Measurements from ENCODE around the gene VBP1.
A peak's percentile ranks its signal among the peaks of the same experiment; 100 is the strongest.
"Not testable (repeated sequence)": the region's sequence is repeated elsewhere in the genome, so short reads cannot be mapped to it uniquely, and the experiment has no call there.

Gene VBP1, protein sequence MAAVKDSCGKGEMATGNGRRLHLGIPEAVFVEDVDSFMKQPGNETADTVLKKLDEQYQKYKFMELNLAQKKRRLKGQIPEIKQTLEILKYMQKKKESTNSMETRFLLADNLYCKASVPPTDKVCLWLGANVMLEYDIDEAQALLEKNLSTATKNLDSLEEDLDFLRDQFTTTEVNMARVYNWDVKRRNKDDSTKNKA

GRCh38 chrX:155216179-155216939, at the start of gene VBP1:
Gene VBP1 (plus strand): TSS chrX:155216460. CDS start chrX:155216483, 23 bp downstream.
- peak; percentile 97 for DNase-seq (ENCODE audit: low spot score)

DNA sequence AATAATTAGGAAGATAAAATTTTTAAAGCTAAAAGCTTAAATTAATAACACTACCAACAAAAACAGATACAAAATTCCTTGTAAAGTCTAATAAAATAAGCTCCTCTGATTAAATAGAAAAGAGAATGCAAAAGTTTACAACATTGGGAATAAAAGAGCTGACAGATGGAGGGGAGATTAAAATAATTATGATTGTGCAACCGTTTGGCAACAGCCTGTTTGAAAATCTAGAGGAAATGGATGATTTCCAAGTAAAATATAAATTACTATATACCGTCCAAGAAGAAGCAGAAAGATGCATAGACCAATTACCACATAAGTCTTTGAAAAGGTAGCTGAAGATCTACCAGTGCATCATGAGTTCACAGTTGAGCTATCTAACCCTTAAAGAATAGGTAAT, 46.4 kb upstream of the VBP1 start:
- DNase-seq (ENCODE audit: low spot score), result no peak

DNA sequence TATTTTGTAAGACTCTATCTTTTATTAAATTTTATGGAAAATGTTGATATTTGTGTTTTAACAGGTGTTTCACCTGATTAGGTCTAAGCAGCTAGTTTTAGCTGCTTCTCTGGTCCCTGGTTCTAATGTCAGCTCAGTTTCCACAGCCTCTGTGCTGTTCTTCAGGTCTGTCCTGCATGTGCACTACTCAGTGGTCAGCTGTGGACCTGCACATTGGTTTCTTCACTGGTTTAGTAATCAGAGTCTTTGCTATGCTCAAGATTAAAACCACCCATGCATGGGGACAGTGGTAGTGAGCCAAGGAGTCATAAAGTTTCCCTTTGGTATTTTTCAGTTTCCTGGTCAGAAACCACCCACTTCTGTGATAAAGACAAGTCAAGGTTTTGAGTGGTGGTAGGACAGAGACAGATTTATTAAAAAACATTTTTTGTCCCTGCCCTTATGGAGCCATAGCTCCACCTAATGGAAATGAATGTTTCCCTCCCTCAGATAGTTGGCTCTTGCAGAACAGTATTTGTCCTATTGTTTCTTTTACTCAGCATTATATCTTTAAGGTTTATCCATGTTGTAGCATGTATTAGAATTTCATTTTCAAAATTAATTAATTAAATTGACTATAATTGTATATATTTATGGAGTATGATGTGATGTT, 36.8 kb upstream of the VBP1 start:
- no peak for DNase-seq (ENCODE audit: low spot score)

DNA sequence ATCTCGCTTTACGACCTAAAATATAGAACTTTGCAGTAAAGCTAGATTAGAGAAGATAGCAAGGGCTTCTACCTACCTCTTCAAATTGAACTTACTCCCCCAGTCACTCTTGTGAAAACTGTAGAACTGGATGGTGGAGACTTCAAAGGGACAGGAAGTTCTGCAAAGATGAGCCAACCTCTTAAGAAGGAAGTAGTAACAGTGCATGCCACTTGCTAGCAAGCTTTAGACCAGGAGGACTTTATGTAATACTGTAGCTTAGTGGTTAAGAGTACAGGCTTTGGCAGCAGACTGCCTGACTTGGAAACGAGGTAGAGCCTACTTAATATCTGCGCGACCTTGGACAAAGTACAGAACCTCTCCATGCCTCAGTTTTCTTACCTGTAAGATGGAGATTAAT, 27.5 kb upstream of the VBP1 start:
- peak; percentile 0 for DNase-seq (ENCODE audit: low spot score)

GRCh38 chrX:155211208-155211607, 5.1 kb upstream of the VBP1 start:
- DNase-seq (ENCODE audit: low spot score), result no peak

DNA sequence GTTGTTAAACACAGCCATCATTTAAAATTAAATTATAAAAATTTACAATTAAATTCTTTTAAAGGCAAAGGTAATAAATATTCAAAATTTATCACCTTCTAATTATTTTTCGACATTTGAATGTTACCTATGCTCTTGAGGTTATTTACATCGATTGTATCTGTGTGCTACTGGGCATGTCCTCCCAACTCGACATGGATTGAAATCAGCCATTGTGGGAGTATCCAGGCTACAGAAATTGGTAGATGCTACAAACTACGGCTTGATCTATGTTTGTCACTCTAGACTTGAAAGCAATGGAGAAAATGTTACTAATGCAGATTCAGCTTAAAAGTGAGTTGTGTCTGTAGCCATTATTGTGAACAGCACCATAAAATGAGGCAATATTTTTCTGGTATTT, 2.5 kb upstream of the VBP1 start:
- DNase-seq (ENCODE audit: low spot score), result no peak

DNA sequence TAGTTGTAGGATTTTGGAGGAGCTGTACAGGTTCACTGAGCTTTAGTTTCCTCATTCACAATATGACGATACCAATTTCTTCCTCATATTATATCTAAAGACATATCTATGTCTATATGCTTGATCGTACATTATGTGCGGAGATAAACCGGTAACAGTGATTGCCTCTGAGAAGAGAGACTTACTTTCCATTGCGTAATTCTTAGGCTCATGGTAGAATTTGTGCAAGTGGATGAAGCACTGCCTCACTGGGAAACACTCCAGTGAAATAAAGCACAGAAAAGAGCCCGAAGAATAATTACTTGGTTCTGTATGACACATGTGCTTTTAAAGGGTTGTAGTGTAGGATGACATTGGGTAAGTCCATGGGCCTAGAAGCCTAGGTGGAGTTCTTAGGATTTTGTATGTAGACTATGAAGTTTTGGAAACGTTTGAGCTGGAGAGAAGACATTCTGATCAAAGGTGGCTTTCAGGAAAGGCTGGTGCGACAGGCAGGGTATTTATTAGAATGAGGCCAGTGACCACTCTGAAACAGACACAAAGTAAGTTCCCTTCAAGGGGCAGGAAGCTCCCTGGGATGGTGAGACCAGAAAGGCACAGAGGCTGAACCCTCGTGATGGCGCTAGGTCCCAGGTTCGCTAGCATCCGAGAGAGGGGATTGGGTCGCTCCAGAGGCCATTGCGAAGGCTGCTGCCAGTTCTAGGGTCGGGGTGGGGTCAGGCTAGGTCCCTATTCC, 649 bp upstream of the VBP1 start:
- peak; percentile 0 for DNase-seq (ENCODE audit: low spot score)

DNA sequence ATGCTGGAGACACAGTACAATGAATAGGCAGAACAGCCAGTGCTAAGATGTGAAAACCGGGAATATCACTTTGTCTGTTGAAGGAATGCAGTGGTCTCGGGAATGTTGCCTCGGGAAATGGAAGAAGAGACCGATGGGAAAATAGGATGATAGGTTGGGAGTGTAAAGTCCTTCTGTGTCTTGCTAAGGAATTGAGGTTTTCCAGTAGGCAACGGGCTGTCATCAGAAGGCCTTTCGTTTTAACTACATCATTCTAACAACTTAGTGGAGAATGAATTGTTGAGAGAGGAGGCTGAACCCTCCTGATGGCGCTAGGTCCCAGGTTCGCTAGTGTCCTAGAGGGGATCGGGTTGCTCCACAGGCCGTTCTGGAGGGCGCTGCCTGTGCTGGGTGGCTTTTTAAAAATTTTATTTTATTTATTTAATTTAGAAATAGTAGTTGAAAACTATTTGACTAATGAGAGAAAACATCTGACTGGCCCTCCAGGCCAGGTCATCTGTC, 730 bp downstream of the VBP1 start:
- peak; percentile 25 for DNase-seq (ENCODE audit: low spot score)

DNA sequence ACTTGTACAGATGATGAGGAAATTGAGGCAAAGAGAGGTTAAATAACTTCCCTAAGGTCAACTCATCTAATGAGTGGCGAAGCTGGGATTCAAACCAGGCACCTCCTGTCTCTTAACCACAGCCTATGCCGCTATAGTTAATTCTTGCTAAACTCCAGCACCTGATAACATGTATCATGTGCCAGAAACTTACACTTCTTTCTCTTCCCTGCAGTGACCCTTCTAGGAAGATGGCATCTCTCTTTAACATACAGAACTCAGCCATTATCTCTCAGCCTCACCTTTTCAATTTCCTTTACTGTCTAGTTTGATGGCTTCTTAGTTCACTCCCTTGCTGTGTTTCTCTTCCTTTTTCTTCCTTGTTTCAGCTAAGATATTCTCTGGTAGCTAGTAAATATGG, 2.5 kb downstream of the VBP1 start:
- no peak for DNase-seq (ENCODE audit: low spot score)

DNA sequence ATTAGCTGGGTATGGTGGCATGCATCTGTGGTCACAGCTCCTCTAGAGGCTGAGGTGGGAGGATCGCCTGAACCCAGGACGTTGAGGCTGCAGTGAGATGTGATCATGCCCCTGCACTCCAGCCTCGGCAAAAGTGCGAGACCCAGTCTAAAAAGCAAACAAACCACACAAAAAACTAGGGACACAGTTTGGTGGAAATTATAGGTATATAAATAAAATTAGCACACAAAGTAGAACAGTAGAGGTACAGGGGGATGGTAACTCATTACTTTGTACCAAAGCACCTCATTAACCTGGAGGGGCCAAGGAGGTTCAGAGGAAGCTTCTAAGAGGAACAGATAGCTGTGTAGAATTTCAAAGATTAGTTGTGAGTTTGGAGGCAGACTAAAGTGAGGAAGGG, 5.1 kb downstream of the VBP1 start:
- no peak for DNase-seq (ENCODE audit: low spot score)

DNA sequence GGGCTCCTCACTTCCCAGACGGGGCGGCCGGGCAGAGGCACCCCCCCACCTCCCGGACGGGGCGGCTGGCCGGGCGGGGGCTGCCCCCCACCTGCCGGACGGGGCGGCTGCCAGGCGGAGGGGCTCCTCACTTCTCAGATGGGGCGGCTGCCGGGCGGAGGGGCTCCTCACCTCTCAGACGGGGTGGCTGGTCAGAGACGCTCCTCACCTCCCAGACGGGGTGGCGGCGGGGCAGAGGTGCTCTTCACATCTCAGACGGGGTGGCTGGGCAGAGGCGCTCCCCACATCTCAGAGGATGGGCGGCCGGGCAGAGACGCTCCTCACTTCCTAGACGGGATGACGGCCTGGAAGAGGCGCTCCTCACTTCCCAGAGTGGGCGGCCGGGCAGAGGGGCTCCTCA, 7.5 kb downstream of the VBP1 start:
- not testable (repeated sequence) for DNase-seq (ENCODE audit: low spot score)

DNA sequence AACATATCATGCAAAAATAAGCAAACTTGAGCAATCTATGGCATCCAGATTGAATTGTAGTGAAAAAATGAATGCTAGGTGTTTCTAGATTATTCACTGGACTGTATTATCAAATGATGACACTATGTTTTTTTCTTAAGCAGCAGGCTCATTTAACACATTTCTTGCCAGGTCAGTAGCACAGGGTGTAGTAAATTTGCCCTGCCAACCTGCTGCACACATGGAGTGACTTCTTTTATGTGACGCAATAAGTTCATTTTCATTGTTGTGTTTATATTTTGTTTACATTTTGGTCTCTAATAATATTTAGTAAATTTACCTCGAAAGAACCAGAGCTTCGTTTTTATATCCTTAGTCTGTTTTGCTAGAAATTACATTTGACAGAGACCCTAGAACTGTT, 9.5 kb downstream of the VBP1 start:
- no peak for DNase-seq (ENCODE audit: low spot score)

GRCh38 chrX:155231163-155231562, 14.9 kb downstream of the VBP1 start:
- no peak for DNase-seq (ENCODE audit: low spot score)

GRCh38 chrX:155235891-155236290, 19.6 kb downstream of the VBP1 start:
- no peak for DNase-seq (ENCODE audit: low spot score)

DNA sequence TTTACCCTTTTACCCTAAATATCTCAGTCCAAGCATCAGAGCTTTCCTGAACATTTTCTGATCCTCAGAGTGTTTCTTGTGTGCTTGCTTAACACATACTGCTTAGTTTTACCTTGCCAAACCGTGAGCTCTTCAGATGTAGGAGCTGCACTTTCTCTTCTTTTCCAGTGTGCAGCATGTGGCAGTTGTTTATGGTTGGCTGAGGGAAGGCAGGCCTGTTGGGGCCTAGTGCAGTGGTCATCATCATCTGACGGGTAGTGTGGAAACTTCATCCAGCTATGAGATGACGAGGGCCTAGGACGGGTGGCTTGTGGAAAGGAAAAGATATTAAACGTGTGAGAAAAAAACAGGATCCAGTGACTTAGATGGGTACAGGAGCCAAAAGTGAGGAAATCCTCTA, 21.5 kb downstream of the VBP1 start:
- no peak for DNase-seq (ENCODE audit: low spot score)

GRCh38 chrX:155242300-155242699, 26.0 kb downstream of the VBP1 start:
- DNase-seq (ENCODE audit: low spot score), result no peak

- no peak for DNase-seq (ENCODE audit: low spot score)
Measured at GRCh38 chrX:155246748-155247147, 30.5 kb downstream of the VBP1 start.

- no peak for DNase-seq (ENCODE audit: low spot score)
Measured at GRCh38 chrX:155247497-155247896, 31.2 kb downstream of the VBP1 start.

- no peak for DNase-seq (ENCODE audit: low spot score)
Measured at GRCh38 chrX:155251391-155251790, 35.1 kb downstream of the VBP1 start.

DNA sequence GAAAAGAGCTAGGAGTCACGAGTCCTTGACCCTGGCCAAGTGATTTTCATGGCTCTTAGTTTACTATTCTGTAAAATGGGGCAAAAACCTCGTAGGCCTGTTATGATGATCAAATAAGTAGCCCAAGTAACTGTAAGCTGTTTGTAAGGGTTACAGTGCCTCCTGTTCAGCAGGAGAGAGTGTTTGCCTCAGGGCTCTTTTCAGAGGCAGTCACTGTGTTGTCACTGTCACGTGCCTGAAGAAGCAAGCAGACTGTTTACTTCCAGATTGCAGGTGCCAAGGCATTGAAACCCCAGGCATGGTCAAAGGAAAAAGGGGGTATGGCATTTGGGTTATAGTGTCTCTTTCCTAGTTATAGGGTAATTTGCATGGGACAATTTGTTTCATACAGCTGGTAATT, 43.5 kb downstream of the VBP1 start:
- DNase-seq (ENCODE audit: low spot score), result no peak

GRCh38 chrX:155262970-155263754, 46.9 kb downstream of the VBP1 start:
- DNase-seq (ENCODE audit: low spot score), result peak; percentile 3

Data from pons (tissue), 1 donor.